ENCODE measurements around the gene C1QTNF1. TPM values are rescaled to one million over a fixed set of nuclear protein-coding genes. Genes with fewer than 3 reads are reported as not detected.

C1QTNF1 gene
- total and polyA plus RNA-seq, 9 of the 15 experiments (the other 6 are each of a cell fraction or from before 2014, with no cell fraction given): 0.09 TPM; not detected in 8

DNA sequence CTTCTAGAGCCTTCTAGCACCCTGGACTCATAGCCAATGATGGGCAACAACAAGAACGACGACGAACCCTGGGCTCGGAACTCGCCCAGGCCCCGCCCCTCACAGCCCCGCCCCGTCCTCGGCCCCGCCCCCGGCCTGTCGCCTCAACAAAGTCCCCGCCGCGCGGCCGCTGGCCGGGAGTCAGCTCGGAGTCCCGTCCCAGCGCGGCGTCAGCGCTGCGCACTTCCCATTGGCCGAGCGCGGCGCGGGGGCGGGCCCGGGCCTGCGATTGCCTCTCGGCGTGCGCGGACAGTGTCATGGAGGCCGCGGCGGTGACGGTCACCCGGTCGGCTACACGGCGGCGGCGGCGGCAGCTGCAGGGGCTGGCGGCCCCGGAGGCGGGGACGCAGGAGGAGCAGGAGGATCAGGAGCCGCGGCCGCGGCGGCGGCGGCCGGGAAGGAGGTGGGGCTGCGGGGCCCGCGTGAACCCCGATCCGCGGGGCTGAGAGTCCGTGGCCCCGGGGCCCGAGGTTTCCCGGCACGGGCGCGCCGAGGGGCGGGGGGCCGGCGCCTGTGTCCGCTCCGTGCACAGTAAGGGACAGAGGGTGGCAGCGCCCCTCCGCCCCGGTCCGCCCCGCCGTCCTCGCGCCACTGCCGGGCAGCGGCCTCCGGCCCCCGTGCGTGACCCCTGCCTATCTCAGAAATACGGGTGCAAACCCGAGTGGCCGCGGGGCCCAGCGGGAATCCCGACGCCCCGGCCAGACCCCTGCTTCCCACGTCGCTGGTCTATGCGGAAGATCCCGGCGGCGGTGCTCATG lies 50.9 kb downstream of the C1QTNF1 start, which contains the start of gene ENGASE (continued):
- TF ChIP-seq, protein P1, sequence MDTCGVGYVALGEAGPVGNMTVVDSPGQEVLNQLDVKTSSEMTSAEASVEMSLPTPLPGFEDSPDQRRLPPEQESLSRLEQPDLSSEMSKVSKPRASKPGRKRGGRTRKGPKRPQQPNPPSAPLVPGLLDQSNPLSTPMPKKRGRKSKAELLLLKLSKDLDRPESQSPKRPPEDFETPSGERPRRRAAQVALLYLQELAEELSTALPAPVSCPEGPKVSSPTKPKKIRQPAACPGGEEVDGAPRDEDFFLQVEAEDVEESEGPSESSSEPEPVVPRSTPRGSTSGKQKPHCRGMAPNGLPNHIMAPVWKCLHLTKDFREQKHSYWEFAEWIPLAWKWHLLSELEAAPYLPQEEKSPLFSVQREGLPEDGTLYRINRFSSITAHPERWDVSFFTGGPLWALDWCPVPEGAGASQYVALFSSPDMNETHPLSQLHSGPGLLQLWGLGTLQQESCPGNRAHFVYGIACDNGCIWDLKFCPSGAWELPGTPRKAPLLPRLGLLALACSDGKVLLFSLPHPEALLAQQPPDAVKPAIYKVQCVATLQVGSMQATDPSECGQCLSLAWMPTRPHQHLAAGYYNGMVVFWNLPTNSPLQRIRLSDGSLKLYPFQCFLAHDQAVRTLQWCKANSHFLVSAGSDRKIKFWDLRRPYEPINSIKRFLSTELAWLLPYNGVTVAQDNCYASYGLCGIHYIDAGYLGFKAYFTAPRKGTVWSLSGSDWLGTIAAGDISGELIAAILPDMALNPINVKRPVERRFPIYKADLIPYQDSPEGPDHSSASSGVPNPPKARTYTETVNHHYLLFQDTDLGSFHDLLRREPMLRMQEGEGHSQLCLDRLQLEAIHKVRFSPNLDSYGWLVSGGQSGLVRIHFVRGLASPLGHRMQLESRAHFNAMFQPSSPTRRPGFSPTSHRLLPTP (IDR thresholded peaks at IDR 0.05; ENCODE audit: borderline replicate concordance, extremely low read depth, insufficient read length): no peak
- TF ChIP-seq, protein P2, sequence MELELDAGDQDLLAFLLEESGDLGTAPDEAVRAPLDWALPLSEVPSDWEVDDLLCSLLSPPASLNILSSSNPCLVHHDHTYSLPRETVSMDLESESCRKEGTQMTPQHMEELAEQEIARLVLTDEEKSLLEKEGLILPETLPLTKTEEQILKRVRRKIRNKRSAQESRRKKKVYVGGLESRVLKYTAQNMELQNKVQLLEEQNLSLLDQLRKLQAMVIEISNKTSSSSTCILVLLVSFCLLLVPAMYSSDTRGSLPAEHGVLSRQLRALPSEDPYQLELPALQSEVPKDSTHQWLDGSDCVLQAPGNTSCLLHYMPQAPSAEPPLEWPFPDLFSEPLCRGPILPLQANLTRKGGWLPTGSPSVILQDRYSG (tag; conservative IDR thresholded peaks at IDR 0.05; ENCODE audit: low read depth): no peak
- no peak for TF ChIP-seq SMARCB1 (IDR thresholded peaks at IDR 0.05; ENCODE audit: insufficient read length, low read depth)
- TF ChIP-seq FIP1L1 (IDR thresholded peaks at IDR 0.05; ENCODE audit: low read depth, low read length, poor library complexity, severe bottlenecking): peak; percentile 21
- TF ChIP-seq JUND (IDR thresholded peaks at IDR 0.05; ENCODE audit: borderline replicate concordance, low read depth, low read length): 0 out of 2 replicates have a peak, but pooled peaks have one; percentile 6
- 0 out of 3 replicates have a peak, but pooled peaks have one; percentile 2 for TF ChIP-seq JUND (tag; IDR thresholded peaks at IDR 0.05; ENCODE audit: borderline replicate concordance, low read depth, low read length)
- TF ChIP-seq RBBP5 (IDR thresholded peaks at IDR 0.05; ENCODE audit: borderline replicate concordance, insufficient read depth, low read length, poor library complexity, severe bottlenecking): peak; percentile 66
- TF ChIP-seq TOE1 (IDR thresholded peaks at IDR 0.05; ENCODE audit: borderline replicate concordance): no peak
- TF ChIP-seq TOE1 (CRISPR knock-in tag; IDR thresholded peaks at IDR 0.05; ENCODE audit: borderline replicate concordance, low read depth): 0 out of 2 replicates have a peak, but pooled peaks have one; percentile 42
- TF ChIP-seq CREM (IDR thresholded peaks at IDR 0.05; ENCODE audit: low read depth): peak; percentile 67
- no peak for TF ChIP-seq JUN (IDR thresholded peaks at IDR 0.05; ENCODE audit: borderline replicate concordance, low read depth, low read length)
- no peak for TF ChIP-seq JUN (CRISPR knock-in tag; IDR thresholded peaks at IDR 0.05; ENCODE audit: borderline replicate concordance)
- peak; percentile 67; the same call in 1 of the 2 replicates for TF ChIP-seq POLR2A (conservative IDR thresholded peaks at IDR 0.05)
- no peak for TF ChIP-seq PCBP1 (IDR thresholded peaks at IDR 0.05; ENCODE audit: low read depth, low read length, poor library complexity, severe bottlenecking)
- TF ChIP-seq NFRKB (IDR thresholded peaks at IDR 0.05; ENCODE audit: low read depth): no peak
- TF ChIP-seq ZKSCAN1 (IDR thresholded peaks at IDR 0.05; ENCODE audit: low read depth, low read length): no peak
- TF ChIP-seq TBP (optimal IDR thresholded peaks at IDR 0.05; ENCODE audit: low read depth, low read length): peak; percentile 75
- TF ChIP-seq, protein P3, sequence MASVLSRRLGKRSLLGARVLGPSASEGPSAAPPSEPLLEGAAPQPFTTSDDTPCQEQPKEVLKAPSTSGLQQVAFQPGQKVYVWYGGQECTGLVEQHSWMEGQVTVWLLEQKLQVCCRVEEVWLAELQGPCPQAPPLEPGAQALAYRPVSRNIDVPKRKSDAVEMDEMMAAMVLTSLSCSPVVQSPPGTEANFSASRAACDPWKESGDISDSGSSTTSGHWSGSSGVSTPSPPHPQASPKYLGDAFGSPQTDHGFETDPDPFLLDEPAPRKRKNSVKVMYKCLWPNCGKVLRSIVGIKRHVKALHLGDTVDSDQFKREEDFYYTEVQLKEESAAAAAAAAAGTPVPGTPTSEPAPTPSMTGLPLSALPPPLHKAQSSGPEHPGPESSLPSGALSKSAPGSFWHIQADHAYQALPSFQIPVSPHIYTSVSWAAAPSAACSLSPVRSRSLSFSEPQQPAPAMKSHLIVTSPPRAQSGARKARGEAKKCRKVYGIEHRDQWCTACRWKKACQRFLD (CRISPR knock-in tag; IDR thresholded peaks at IDR 0.05): peak; percentile 33; the same call in 1 of the 2 replicates
- TF ChIP-seq CREB1 (IDR thresholded peaks at IDR 0.05): no peak; the same call in 1 of the 2 replicates
- TF ChIP-seq CREB1 (CRISPR knock-in tag; IDR thresholded peaks at IDR 0.05): peak; percentile 42; the same call in 1 of the 2 replicates
- TF ChIP-seq OTX1 (CRISPR knock-in tag; IDR thresholded peaks at IDR 0.05): no peak
- TF ChIP-seq BACH1 (tag; IDR thresholded peaks at IDR 0.05): no peak
- no peak for TF ChIP-seq MIER1 (IDR thresholded peaks at IDR 0.05; ENCODE audit: low read depth)
- TF ChIP-seq TRIM28 (IDR thresholded peaks at IDR 0.05): no peak

Data from K562 (cell line).